Spleen (tissue), 11 donors: ENCODE results near the gene ST6GALNAC3. TPM values are rescaled to one million over a fixed set of nuclear protein-coding genes. Genes with fewer than 3 reads are reported as not detected.

ENCODE experiments used
- DNase-seq: peaks from one replicate; pipeline ENCODE4 v3.0.0-alpha.2; 2020
- H3K27ac ChIP-seq, 8 donors: fragments of 200-600 bp; sonication (generic) in 7 of 8; 1 replicate in 4 of 8; 2 replicates in 4 of 8; pipeline versions ENCODE4 v1.5.0 to v1.8.0; 2016 to 2021; ENCODE audit warnings: inconsistent platforms in 4 of 8, mild to moderate bottlenecking in 4 of 8, moderate library complexity in 1 of 8
- H3K27me3 ChIP-seq, 7 donors: fragments of 200-600 bp; sonication (generic) in 6 of 7; replicated peaks in 1 of 7; 1 replicate in 4 of 7; 2 replicates in 3 of 7; pipeline versions ENCODE4 v1.5.0 to v1.8.0; 2016 to 2021; ENCODE audit warnings: inconsistent platforms in 3 of 7, mild to moderate bottlenecking in 1 of 7
- H3K36me3 ChIP-seq, 6 donors: fragments of 200-600 bp; sonication (generic) in 5 of 6; 1 replicate in 4 of 6; 2 replicates in 2 of 6; pipeline versions ENCODE4 v1.5.0 to v1.8.0; 2016 to 2021; ENCODE audit warnings: inconsistent platforms in 2 of 6
- H3K4me1 ChIP-seq, 6 donors: fragments of 200-600 bp; sonication (generic) in 5 of 6; 1 replicate in 3 of 6; 2 replicates in 3 of 6; pipeline versions ENCODE4 v1.5.0 to v1.8.0; 2016 to 2021; ENCODE audit warnings: inconsistent platforms in 3 of 6
- H3K4me3 ChIP-seq, 8 donors: fragments of 200-600 bp; sonication (generic) in 7 of 8; 1 replicate in 4 of 8; 2 replicates in 4 of 8; pipeline versions ENCODE4 v1.5.0 to v1.8.0; 2016 to 2021; ENCODE audit warnings: inconsistent platforms in 4 of 8, mild to moderate bottlenecking in 4 of 8, moderate library complexity in 2 of 8
- H3K9me3 ChIP-seq, 8 donors: fragments of 200-600 bp; sonication (generic) in 7 of 8; 1 replicate in 4 of 8; 2 replicates in 4 of 8; pipeline versions ENCODE4 v1.5.0 to v1.8.0; 2016 to 2021; ENCODE audit warnings: inconsistent platforms in 4 of 8
- CTCF ChIP-seq, 11 experiments: fragments of 200-600 bp in 7 of 11; fragments of 450-650 bp in 4 of 11; sonication (generic) in 4 of 11; IDR thresholded peaks in 8 of 11; conservative IDR thresholded peaks in 3 of 11; 1 replicate in 7 of 11; 2 replicates in 4 of 11; pipeline versions ENCODE4 v1.4.0 to v1.8.0; 2016 to 2021; ENCODE audit warnings: antibody characterized with exemption in 11 of 11, inconsistent platforms in 4 of 11, mild to moderate bottlenecking in 1 of 11
- POLR2A ChIP-seq, 3 donors: fragments of 450-650 bp; IDR thresholded peaks; one replicate each; pipeline ENCODE4 v1.5.1; 2017; ENCODE audit warnings: antibody characterized with exemption in 3 of 3, mild to moderate bottlenecking in 1 of 3
- POLR2AphosphoS5 ChIP-seq, 3 donors: sonication (generic); formaldehyde crosslinking; IDR thresholded peaks; one replicate each; pipeline ENCODE4 v1.5.1; 2017; ENCODE audit warnings: antibody characterized with exemption in 3 of 3
- WGBS, 5 donors: extraction: QIAGEN DNeasy Blood & Tissue Kit in 3 of 5; methylation state at CpG; one replicate each; pipeline versions ENCODE4 v1.1.5 to v1.1.7; 2013 to 2018; 5-methylcytosine and 5-hydroxymethylcytosine counted together
- intact Hi-C: fragments of 100-400 bp; cut with DNase I; formaldehyde crosslinking; loops from one replicate; pipeline ENCODE4 v1.15.0; 2023; ENCODE audit warnings: low total_unique reads
- polyA plus RNA-seq, 3 donors: library from polyadenylated mRNA; stranded (reverse); fragments of 200-250 nt; gene quantifications; one replicate each; pipeline ENCODE4 v1.2.1, GENCODE V29; 2013
- total RNA-seq, 7 donors: library from RNA; depleted of rRNA in 3 of 7; stranded (reverse); fragments of >200 nt in 3 of 7; fragmentation: NEBNext Ultra II Directional in 4 of 7; extraction: Animal tissue kit (Norgen Biotek cat#: 25700) in 4 of 7; gene quantifications; one replicate each; pipeline versions ENCODE4 v1.1.0 to v1.2.1, GENCODE V29; 2016 to 2021
- donor health status: healthy with polysubstance abuse.
- donor health status: DM: no; HTN: no; CAD: no; lungs with moderate emphysema.
- donor health status: DM: no; HTN: no; CAD: no.
- donor health status: Bipolar disorder and iron deficiency.
- donor health status: healthy.
- donor health status: DM: no; HTN: no; CAD: no.
- donor health status: DM: yes; HTN: yes; CAD: no.

The ST6GALNAC3 gene
- total and polyA plus RNA-seq, 10 donors: 0.93 to 24.7 (median 10.1) TPM

- no peak overlapping the region for H3K4me3 ChIP-seq
- H3K36me3 ChIP-seq: no peaks in the 10 kb centered on the region
- no peak overlapping the region for H3K27ac ChIP-seq
- no peaks in the 10 kb centered on the region for H3K27me3 ChIP-seq
- 70 to 95% (median 92%) methylated on average over 4 of the region's 4 CpGs for WGBS, 5 donors
- intact Hi-C loops: no loop called here
- peaks cover 0 to 4% (median 0%) of the 10 kb centered on the region in 8 donors for H3K9me3 ChIP-seq
- TF ChIP-seq POLR2AphosphoS5 (IDR thresholded peaks at IDR 0.05) (no peak), POLR2A (IDR thresholded peaks at IDR 0.05) (no peak), CTCF (IDR thresholded peaks at IDR 0.05 in 8 of 11, conservative IDR thresholded peaks at IDR 0.05 in 3 of 11) (no peak)
- no peak for DNase-seq
- no peaks in the 10 kb centered on the region for H3K4me1 ChIP-seq
Measured at GRCh38 chr1:76669131-76669530, 594.6 kb downstream of the ST6GALNAC3 start.

- 80 to 92% (median 86%) methylated on average over 3 of the region's 3 CpGs for WGBS, 5 donors
- intact Hi-C loops: no loop called here
Measured at GRCh38 chr1:76669624-76670315, 595.2 kb downstream of the ST6GALNAC3 start.

GRCh38 chr1:76674689-76675210 is 600.2 kb downstream of the ST6GALNAC3 start:
- Histone ChIP-seq H3K9me3 (no peaks in the 10 kb centered on the region), H3K4me1 (no peaks in the 10 kb centered on the region), H3K27ac (no peak overlapping the region), H3K27me3 (no peaks in the 10 kb centered on the region), H3K4me3 (no peak overlapping the region), H3K36me3 (no peaks in the 10 kb centered on the region)
- intact Hi-C loops: no loop called here
- 89 to 96% (median 91%) methylated on average over 3 of the region's 3 CpGs for WGBS, 5 donors
- TF ChIP-seq POLR2AphosphoS5 (IDR thresholded peaks at IDR 0.05): no peak
- no peak for TF ChIP-seq POLR2A (IDR thresholded peaks at IDR 0.05)
- no peak for DNase-seq

More at GRCh38 chr1:76669624-76670315, 595.2 kb downstream of the ST6GALNAC3 start:
- no peaks in the 10 kb centered on the region for H3K27me3 ChIP-seq
- no peaks in the 10 kb centered on the region for H3K4me1 ChIP-seq
- H3K9me3 ChIP-seq: no peaks in the 10 kb centered on the region
- H3K36me3 ChIP-seq: no peaks in the 10 kb centered on the region
- no peak overlapping the region for H3K27ac ChIP-seq
- H3K4me3 ChIP-seq: no peak overlapping the region
- DNase-seq: no peak
- no peak for TF ChIP-seq POLR2A (IDR thresholded peaks at IDR 0.05)
- TF ChIP-seq CTCF (IDR thresholded peaks at IDR 0.05 in 8 of 11, conservative IDR thresholded peaks at IDR 0.05 in 3 of 11): no peak
- no peak for TF ChIP-seq POLR2AphosphoS5 (IDR thresholded peaks at IDR 0.05)

GRCh38 chr1:76677416-76678405 is 603.2 kb downstream of the ST6GALNAC3 start:
- TF ChIP-seq POLR2A (IDR thresholded peaks at IDR 0.05) (no peak), CTCF (IDR thresholded peaks at IDR 0.05 in 8 of 11, conservative IDR thresholded peaks at IDR 0.05 in 3 of 11) (no peak), POLR2AphosphoS5 (IDR thresholded peaks at IDR 0.05) (no peak)
- intact Hi-C loops: no loop called here
- no peak overlapping the region for H3K4me3 ChIP-seq
- no peaks in the 10 kb centered on the region for H3K9me3 ChIP-seq
- DNase-seq: no peak
- no peaks in the 10 kb centered on the region for H3K4me1 ChIP-seq
- no peaks in the 10 kb centered on the region for H3K36me3 ChIP-seq
- 59 to 75% (median 71%) methylated on average over 5 of the region's 5 CpGs for WGBS, 5 donors
- no peak overlapping the region for H3K27ac ChIP-seq
- H3K27me3 ChIP-seq: no peaks in the 10 kb centered on the region
